GDM1 (cell line): ENCODE data around the gene GP5.

ENCODE experiments used
- DNase-seq: peaks from one replicate; lab custom pipeline; 2025; lab: John Stamatoyannopoulos, UW

The GP5 gene

GRCh38 chr3:194348354-194348753 lies 50.7 kb downstream of the GP5 start:
- no peak for DNase-seq

- DNase-seq, result no peak
Observed at GRCh38 chr3:194346621-194347020, 52.4 kb downstream of the GP5 start.

- DNase-seq, result no peak
Observed at GRCh38 chr3:194346035-194346434, 53.0 kb downstream of the GP5 start.
